Natural killer cell (primary cell): ENCODE measurements around the gene AMOTL2. TPM values are rescaled to one million over a fixed set of nuclear protein-coding genes. Genes with fewer than 3 reads are reported as not detected.

Experiments used
- ATAC-seq, 3 donors: fragments of 150-1000 bp in 2 of 3; fragments of 200-7000 bp in 1 of 3; cut with Tn5 transposase; 1 replicate in 1 of 3; 2 replicates in 2 of 3; pipeline ENCODE4 v1.10.0; 2021; ENCODE audit warnings: mild to moderate bottlenecking in 2 of 3, moderate library complexity in 2 of 3
- DNase-seq, 2 donors: peaks; one replicate each; pipeline versions ENCODE4 v3.0.0 to v3.0.0-alpha.2; 2013 to 2021; ENCODE audit warnings: mixed read lengths in 1 of 2
- H3K27ac ChIP-seq: one replicate; pipeline ENCODE4 v1.5.1; 2013; ENCODE audit warnings: mild to moderate bottlenecking, low read length
- H3K27me3 ChIP-seq: one replicate; pipeline ENCODE4 v1.6.1; 2013; ENCODE audit warnings: low read length; ENCODE audit not compliant: control insufficient read depth, insufficient read depth
- H3K36me3 ChIP-seq: one replicate; pipeline ENCODE4 v1.6.1; 2013; ENCODE audit warnings: low read length; ENCODE audit not compliant: control insufficient read depth, insufficient read depth
- H3K4me1 ChIP-seq: one replicate; pipeline ENCODE4 v1.6.1; 2013; ENCODE audit warnings: low read length; ENCODE audit not compliant: control insufficient read depth, insufficient read depth
- H3K4me3 ChIP-seq: one replicate; pipeline ENCODE4 v1.5.1; 2013; ENCODE audit warnings: low read length
- H3K9me3 ChIP-seq: one replicate; pipeline ENCODE4 v1.6.1; 2013; ENCODE audit warnings: low read length; ENCODE audit not compliant: control insufficient read depth, insufficient read depth
- H3K27ac Mint-ChIP-seq, 2 donors: one replicate each; pipeline ENCODE4 v1.8.0; 2022; ENCODE audit warnings: mild to moderate bottlenecking in 2 of 2, mixed read lengths in 2 of 2, moderate library complexity in 1 of 2
- H3K27me3 Mint-ChIP-seq, 2 donors: one replicate each; pipeline ENCODE4 v1.8.0; 2022; ENCODE audit warnings: low read depth in 2 of 2, mixed read lengths in 2 of 2
- H3K36me3 Mint-ChIP-seq: one replicate; pipeline ENCODE4 v1.8.0; 2022; ENCODE audit warnings: mixed read lengths
- H3K4me1 Mint-ChIP-seq, 2 donors: one replicate each; pipeline ENCODE4 v1.8.0; 2022; ENCODE audit warnings: mixed read lengths in 2 of 2
- H3K4me3 Mint-ChIP-seq: one replicate; pipeline ENCODE4 v1.8.0; 2022; ENCODE audit warnings: mild to moderate bottlenecking, moderate library complexity, mixed read lengths
- H3K9me3 Mint-ChIP-seq, 2 donors: one replicate each; pipeline ENCODE4 v1.8.0; 2022; ENCODE audit warnings: mixed read lengths in 2 of 2
- CTCF ChIP-seq: fragments of 200-600 bp; IDR thresholded peaks from one replicate; pipeline ENCODE4 v1.8.0; 2022; ENCODE audit warnings: antibody characterized with exemption
- WGBS: methylation state at CpG from one replicate; pipeline ENCODE4 v1.1.7; 2013; ENCODE audit warnings: missing lambda C conversion rate; ENCODE audit not compliant: insufficient coverage; 5-methylcytosine and 5-hydroxymethylcytosine counted together
- intact Hi-C: fragments of 100-400 bp; cut with micrococcal nuclease; formaldehyde crosslinking; loops from one replicate; pipeline ENCODE4 v1.14.2; 2022
- total RNA-seq, 4 donors: library from RNA; stranded (reverse); fragments of 120-200 nt in 1 of 4; gene quantifications; one replicate each; pipeline versions ENCODE4 v1.2.3 to v1.2.4, GENCODE V29; 2013 to 2022

Gene AMOTL2
- total RNA-seq, 3 donors from 2014 or later (not counting 1 experiment from before 2014, with no cell fraction given) = not detected

- H3K4me3 Mint-ChIP-seq = no peak overlapping the region
- no peak overlapping the region for H3K4me3 ChIP-seq
- H3K27me3 ChIP-seq = no peaks in the 10 kb centered on the region
- H3K9me3 Mint-ChIP-seq = no peaks in the 10 kb centered on the region
- TF ChIP-seq CTCF = no peak
- intact Hi-C loops = no loop called here
- H3K27me3 Mint-ChIP-seq = peaks cover 0 to 4% of the 10 kb centered on the region in 2 donors
- ATAC-seq (no peak), DNase-seq (no peak)
- H3K9me3 ChIP-seq = no peaks in the 10 kb centered on the region
- H3K27ac ChIP-seq = no peak overlapping the region
- no peaks in the 10 kb centered on the region for H3K36me3 ChIP-seq
- H3K4me1 ChIP-seq = no peaks in the 10 kb centered on the region
- no peak overlapping the region for H3K27ac Mint-ChIP-seq
- no peaks in the 10 kb centered on the region for H3K36me3 Mint-ChIP-seq
- 91% methylated on average over 7 of the region's 7 CpGs for WGBS
- H3K4me1 Mint-ChIP-seq = no peaks in the 10 kb centered on the region
Measured at GRCh38 chr3:134354612-134355251, 19.5 kb downstream of the AMOTL2 start.

GRCh38 chr3:134353831-134354611 lies 20.2 kb downstream of the AMOTL2 start:
- H3K36me3 Mint-ChIP-seq = no peaks in the 10 kb centered on the region
- DNase-seq (no peak), ATAC-seq (no peak)
- Histone ChIP-seq H3K4me1 (no peaks in the 10 kb centered on the region), H3K27me3 (no peaks in the 10 kb centered on the region), H3K36me3 (no peaks in the 10 kb centered on the region), H3K9me3 (no peaks in the 10 kb centered on the region), H3K4me3 (no peak overlapping the region), H3K27ac (no peak overlapping the region)
- no peaks in the 10 kb centered on the region for H3K9me3 Mint-ChIP-seq
- H3K27ac Mint-ChIP-seq = no peak overlapping the region
- intact Hi-C loops = no loop called here
- no peaks in the 10 kb centered on the region for H3K4me1 Mint-ChIP-seq
- TF ChIP-seq CTCF = no peak
- peaks cover 0 to 4% of the 10 kb centered on the region in 2 donors for H3K27me3 Mint-ChIP-seq
- no peak overlapping the region for H3K4me3 Mint-ChIP-seq
- 83% methylated on average over 7 of the region's 7 CpGs for WGBS

GRCh38 chr3:134353171-134353825 lies 20.9 kb downstream of the AMOTL2 start:
- DNase-seq (no peak), ATAC-seq (no peak)
- intact Hi-C loops = no loop called here
- H3K36me3 Mint-ChIP-seq = no peaks in the 10 kb centered on the region
- no peaks in the 10 kb centered on the region for H3K4me1 Mint-ChIP-seq
- Histone ChIP-seq H3K4me3 (no peak overlapping the region), H3K27me3 (no peaks in the 10 kb centered on the region), H3K9me3 (no peaks in the 10 kb centered on the region), H3K4me1 (no peaks in the 10 kb centered on the region), H3K36me3 (no peaks in the 10 kb centered on the region), H3K27ac (no peak overlapping the region)
- TF ChIP-seq CTCF = no peak
- no peak overlapping the region for H3K4me3 Mint-ChIP-seq
- no peaks in the 10 kb centered on the region for H3K9me3 Mint-ChIP-seq
- WGBS = 90% methylated on average over 8 of the region's 8 CpGs
- no peak overlapping the region for H3K27ac Mint-ChIP-seq
- H3K27me3 Mint-ChIP-seq = peaks cover 0 to 5% of the 10 kb centered on the region in 2 donors
